ENCODE results near the gene SORBS1.

The SORBS1 gene

GRCh38 chr10:95464280-95464679 is 96.9 kb downstream of the SORBS1 start:
- no peak for DNase-seq (ENCODE audit: low read depth in 2 of 2, low spot score in 1 of 2)

DNA sequence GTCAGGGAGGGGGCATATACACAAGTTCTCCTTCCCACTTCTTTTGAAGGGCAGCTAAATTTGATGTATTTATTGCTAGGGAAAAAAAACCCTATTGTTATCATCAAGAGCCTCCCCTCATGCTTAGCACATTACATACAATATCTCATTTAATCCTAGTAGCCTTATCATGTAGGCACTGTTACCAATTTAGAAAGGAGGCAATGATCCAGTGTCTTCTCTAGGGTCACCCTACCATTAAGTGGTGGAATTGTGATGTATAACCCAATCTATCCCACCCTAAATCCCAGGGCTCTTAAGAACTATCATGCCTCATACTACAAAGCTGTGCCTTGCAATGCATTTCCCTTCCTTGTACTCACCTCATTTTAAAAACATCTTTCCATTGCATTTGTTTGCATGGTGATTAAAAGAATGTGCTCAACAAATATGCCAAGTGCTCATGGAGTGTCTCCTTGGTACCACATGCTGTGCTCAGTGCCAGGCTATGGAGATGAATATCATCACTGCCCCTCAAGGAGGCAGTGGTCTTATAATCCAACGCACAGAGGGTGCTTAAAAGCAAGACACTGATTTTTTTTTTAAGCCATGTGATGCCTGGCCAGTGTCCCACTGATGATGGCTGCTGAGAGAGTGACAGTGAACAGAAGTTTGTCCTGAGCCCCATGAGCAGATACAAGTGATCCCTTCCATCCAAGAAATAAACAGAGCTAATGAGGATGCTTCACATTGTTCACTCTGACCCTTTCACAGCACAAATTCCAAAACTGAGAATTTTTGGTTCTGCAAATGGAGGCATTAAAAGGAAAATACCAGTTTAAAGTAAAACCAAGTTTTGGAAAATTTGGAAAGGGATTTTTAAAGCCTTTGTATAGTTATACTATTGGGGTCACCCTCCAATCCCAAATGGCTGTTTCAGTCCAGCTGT is 98.2 kb downstream of the SORBS1 start:
- no peak for DNase-seq (ENCODE audit: low read depth in 2 of 2, low spot score in 1 of 2)

- DNase-seq (ENCODE audit: low read depth in 2 of 2, low spot score in 1 of 2), result no peak
These were observed 99.6 kb downstream of the SORBS1 start for GRCh38 chr10:95461611-95462010.

GRCh38 chr10:95459446-95460045 is 101.6 kb downstream of the SORBS1 start:
- DNase-seq (ENCODE audit: low read depth in 2 of 2, low spot score in 1 of 2), result no peak

DNA sequence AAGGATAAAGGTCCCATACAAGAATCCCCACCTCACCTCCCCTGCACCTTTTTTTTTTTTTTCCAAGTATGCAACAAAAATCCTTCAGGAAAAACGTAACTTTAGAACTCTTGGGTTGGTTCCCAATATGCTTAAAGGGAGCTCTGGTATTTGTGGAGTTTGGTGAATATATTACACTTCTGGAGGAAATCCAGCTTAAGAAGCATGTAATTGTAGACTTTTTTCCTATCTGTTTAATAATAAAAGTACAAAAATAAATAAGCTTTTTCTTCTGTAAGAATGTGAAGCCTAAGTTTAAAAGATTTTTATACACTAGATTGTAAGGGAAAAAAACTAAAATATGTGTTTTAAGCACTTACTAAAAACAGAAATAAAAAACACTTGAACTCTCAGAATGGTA is 102.3 kb downstream of the SORBS1 start:
- DNase-seq (ENCODE audit: low read depth in 2 of 2, low spot score in 1 of 2), result no peak

DNA sequence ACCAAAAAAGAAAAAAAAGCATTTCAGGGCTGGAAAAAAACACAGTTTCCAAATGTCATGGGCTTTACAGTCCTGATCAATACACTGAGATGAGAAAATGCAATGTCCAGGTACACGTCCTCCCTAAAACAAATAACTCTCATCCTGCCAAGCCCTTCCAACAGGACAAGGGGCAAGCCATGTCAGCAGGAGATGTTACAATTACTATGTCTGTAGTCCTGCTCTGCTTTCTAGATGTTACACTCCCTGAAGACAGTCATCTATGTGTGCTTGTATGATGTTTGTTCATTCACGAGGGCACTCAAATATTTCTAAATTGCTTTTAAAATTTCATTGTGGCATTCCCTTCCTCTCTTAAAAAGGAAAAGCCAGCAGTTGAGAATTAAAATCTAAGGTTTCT is 103.2 kb downstream of the SORBS1 start:
- DNase-seq (ENCODE audit: low read depth in 2 of 2, low spot score in 1 of 2), result no peak

- DNase-seq (ENCODE audit: low read depth in 2 of 2, low spot score in 1 of 2), result no peak
These were observed 103.8 kb downstream of the SORBS1 start for GRCh38 chr10:95457319-95457886.

DNA sequence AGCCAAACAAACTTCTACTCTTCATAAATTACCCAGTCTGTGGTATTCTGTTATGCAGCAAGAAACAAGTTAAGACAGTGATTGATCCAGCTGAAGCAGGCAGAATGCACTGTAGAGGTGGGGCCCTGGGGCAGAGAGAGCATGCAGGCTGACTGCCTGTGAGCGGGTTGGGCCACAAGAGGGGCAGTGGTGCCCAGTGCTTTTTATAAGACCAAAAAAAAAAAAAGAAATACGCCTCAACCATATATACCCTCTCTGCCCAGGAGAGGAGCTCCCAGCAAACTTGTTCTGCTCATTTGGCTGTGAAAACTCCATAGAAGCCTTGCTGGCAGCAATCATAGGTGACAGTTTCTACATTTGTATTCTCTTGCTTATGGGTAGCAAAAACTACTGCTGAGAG is 104.7 kb downstream of the SORBS1 start:
- no peak for DNase-seq (ENCODE audit: low read depth in 2 of 2, low spot score in 1 of 2)

GRCh38 chr10:95454940-95455339 is 106.2 kb downstream of the SORBS1 start:
- no peak for DNase-seq (ENCODE audit: low read depth in 2 of 2, low spot score in 1 of 2)

DNA sequence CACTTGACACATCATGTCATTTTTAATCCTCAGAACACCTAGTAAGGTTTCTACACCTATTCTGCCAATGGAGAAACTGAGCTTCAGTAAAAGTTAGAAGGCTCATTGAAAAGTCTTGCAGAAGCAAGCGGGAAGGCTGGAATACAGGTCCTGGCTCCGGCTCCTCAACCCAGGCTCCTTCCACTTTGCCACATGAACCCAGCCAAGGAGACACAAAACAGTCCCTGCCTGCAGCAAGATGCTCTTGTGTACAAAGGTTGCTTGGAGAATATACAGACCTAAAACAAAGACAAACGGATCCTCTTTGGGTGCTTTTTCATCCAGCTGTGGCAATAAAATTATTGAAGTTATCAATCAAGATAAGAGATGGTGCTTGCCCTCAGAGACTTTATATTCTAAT is 106.8 kb downstream of the SORBS1 start:
- no peak for DNase-seq (ENCODE audit: low read depth in 2 of 2, low spot score in 1 of 2)

DNA sequence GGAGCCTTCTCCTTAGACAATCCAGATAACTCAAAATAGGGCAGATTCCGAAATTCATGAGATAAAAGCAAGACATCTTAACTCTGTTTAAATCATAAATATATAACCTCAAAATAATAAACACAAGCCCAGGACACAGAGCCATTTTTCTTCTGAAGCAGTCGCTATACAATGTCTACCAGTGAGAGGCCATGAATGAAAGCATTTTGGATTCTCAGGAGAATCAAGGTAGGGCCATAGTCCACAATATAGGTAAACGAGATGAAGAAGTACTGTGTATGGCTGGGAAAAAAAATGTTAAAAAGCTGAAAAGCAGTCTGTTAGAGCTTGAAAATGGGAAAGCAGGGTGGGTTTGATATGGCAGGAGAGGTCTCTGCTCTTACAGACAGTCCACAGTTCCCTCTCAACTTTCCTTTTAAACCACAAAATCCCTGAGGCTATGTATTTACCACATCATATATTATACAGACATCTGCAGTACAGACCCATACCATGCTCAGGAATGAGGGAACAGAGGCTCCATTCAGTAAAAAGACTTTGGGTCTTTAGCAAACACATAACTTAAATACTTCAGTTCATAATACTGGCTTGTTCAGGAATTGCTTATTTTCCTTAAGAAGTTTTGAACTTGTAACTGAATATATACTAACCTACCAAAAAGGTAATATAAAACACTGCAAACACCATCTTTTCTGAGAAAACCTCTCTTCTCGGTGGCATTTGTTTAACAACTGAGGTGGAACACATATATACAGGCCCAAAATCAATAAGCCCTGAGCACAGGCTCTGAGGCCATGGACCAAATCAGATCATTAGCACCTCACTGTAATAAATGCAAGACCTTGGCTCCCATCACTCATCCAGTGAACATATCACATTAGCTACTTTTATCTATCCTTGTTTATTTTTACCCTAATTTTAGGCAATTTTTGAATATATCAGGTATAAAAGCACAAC is 109.3 kb downstream of the SORBS1 start:
- no peak for DNase-seq (ENCODE audit: low read depth in 2 of 2, low spot score in 1 of 2)

DNA sequence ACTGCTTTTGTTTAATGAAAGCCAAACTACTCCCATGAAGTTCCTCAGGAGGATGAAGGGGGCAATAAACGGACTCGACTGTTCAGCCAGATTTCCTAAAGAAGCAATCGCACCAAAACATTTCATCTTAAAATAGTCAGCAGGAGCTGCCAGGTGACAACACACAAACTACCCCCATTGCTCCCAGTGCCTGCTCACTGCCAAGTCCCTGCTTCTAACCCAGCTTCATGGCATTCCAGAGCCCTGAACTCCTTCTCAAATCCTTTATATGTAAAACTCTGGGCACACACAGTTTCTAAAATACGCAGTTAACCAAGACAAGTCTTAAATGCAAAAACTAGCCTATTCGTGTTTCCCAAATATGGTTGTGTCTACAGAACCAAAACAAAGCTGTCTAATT is 110.0 kb downstream of the SORBS1 start:
- no peak for DNase-seq (ENCODE audit: low read depth in 2 of 2, low spot score in 1 of 2)

DNA sequence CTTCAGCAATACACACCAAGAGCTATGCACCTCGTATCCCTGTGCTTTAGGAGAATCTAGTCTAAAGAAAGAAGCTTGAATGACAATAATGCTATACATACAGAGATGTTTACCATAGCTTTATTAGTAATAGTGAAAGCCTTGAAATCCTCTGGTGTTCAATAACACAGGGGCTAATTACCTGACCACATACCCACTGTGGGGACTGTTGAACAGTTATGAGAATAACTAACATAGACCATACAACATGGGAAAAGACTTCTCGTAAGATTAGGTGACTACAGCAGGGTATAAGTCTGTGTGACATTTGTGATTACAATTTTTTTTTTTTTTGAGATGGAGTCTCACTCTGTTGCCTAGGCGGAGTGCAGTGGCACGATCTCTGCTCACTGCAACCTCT is 111.0 kb downstream of the SORBS1 start:
- DNase-seq (ENCODE audit: low read depth in 2 of 2, low spot score in 1 of 2), result no peak

DNA sequence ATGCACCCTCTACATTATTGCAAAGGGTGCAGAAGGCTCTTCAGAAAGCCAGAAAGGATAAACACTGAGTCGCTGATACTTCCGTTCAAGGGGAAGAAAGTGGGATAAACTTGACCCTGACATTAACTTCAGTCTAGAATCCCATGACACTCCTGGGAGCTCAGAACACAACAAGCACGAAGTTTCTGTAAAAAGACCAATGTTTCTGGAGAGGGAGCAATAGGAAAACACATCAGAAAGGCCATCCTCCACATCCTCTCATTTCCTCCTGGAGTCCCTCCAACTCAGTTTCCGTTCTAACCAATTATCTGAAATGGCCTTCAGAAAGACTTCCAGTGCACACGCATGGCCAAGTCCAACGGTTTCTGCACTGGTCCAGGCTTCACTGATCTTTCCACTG is 113.5 kb downstream of the SORBS1 start:
- DNase-seq (ENCODE audit: low read depth in 2 of 2, low spot score in 1 of 2), result no peak

DNA sequence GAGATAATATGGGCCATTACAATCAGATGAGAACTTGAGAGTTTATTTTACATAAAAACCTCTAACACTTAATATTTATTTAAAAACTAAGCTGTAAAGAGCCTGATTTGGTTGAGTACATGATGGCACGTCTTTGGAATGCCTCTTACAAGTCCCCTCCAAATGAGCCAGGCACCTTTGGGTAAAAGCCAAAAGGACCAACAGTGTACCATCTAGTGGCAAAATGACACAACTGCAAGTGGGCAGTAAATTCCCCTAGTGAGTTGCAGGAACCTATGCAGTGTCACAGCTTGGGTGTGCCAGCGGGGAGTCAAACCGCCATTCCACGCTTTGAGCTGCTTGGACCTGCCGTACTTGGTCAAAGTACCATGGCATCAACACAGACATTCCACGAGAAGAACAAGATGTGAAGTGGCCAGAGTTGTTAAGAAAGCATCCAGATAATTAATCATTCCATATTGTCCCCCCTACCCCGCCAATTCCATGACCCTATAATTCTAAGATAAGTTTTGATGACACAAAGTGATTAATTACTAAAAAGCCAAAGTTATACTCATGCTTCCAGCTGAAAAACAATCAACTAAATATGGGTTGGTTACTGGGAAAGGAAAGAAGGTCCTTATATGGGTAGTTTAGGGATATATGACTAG is 115.2 kb downstream of the SORBS1 start:
- no peak for DNase-seq (ENCODE audit: low read depth in 2 of 2, low spot score in 1 of 2)

GRCh38 chr10:95445223-95445836 is 115.8 kb downstream of the SORBS1 start:
- DNase-seq (ENCODE audit: low read depth in 2 of 2, low spot score in 1 of 2), result no peak

- no peak for DNase-seq (ENCODE audit: low read depth in 2 of 2, low spot score in 1 of 2)
These were observed 116.4 kb downstream of the SORBS1 start for GRCh38 chr10:95444792-95445191.

- DNase-seq (ENCODE audit: low read depth in 2 of 2, low spot score in 1 of 2), result no peak
These were observed 117.5 kb downstream of the SORBS1 start for GRCh38 chr10:95443636-95444035.

DNA sequence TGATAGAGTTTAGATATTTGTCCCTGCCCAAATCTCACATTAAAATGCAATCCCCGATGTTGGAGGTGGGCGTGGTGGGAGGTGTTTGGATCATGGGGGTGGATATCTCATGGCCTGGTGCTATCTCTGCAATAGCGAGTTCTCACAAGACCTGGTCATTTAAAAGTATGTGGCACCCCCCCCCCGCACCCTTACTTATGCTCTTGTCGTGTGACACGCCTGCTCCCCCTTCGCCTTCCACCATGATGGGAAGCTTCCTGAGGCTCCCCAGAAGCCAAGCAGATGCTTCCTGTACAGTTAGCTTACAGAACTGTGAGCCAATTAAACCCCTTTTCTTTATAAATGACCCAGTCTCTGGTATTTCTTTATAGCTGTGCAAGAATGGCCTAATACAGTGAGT is 118.8 kb downstream of the SORBS1 start:
- DNase-seq (ENCODE audit: low read depth in 2 of 2, low spot score in 1 of 2), result no peak

DNA sequence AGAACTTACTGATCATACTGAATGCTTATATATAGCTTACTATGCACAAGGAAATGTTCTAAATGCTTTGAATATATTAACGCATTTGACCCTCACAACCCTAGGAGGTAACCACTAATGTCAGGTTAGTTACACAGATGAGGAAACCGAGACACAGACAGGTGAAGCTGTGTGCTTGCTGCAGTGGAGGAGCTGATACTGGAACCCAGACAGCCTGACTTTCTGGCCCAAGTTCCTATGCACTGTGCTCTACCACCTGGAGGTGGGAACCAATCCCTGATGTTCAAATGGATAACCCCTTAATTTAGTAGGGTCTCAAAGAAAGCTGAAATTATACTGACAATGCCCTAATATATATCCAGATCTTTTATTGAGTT is 119.6 kb downstream of the SORBS1 start:
- DNase-seq (ENCODE audit: low read depth in 2 of 2, low spot score in 1 of 2), result no peak
